H1 (cell line): ENCODE results near the gene NCOA1. TPM values are rescaled to one million over a fixed set of nuclear protein-coding genes. Genes with fewer than 3 reads are reported as not detected.

Experiments used
- CTCF ChIA-PET: fragments of 300-600 bp; sonication (Branson Sonifier 250); formaldehyde crosslinking; loops from one replicate; lab custom pipeline; 2021; ENCODE audit not compliant: partially characterized antibody; lab: Charles Lee
- POLR2A ChIA-PET: fragments of 300-600 bp; sonication (Branson Sonifier 250); formaldehyde crosslinking; loops from one replicate; lab custom pipeline; 2021; ENCODE audit warnings: inconsistent platforms; ENCODE audit not compliant: partially characterized antibody; lab: Charles Lee
- DNase-seq, 2 experiments: peaks; one replicate each; pipeline versions ENCODE4 v3.0.0 to v3.0.0-alpha.2; 2010 to 2022; ENCODE audit warnings: low spot score in 2 of 2, low read depth in 1 of 2, mixed read lengths in 1 of 2
- FAIRE-seq: peaks from 2 replicates; lab custom pipeline; 2011; peaks lifted over from hg19 to GRCh38; lab: Jason Lieb, UNC
- H2AFZ ChIP-seq: 2 replicates; pipeline ENCODE4 v1.8.1; 2012; ENCODE audit warnings: low read length, inconsistent platforms
- H2AK5ac ChIP-seq: 2 replicates; pipeline ENCODE4 v1.6.1; 2013; ENCODE audit warnings: low read depth, low read length
- H2BK120ac ChIP-seq: replicated peaks from 2 replicates; pipeline ENCODE3; 2013; ENCODE audit warnings: low read depth, low read length, inconsistent platforms
- H2BK12ac ChIP-seq: 2 replicates; pipeline ENCODE4 v1.6.1; 2013; ENCODE audit warnings: low read depth, low read length
- H2BK15ac ChIP-seq: 2 replicates; pipeline ENCODE4 v1.6.1; 2013; ENCODE audit warnings: low read length
- H2BK20ac ChIP-seq: 2 replicates; pipeline ENCODE4 v1.6.1; 2013; ENCODE audit warnings: low read length
- H2BK5ac ChIP-seq: 2 replicates; pipeline ENCODE4 v1.6.1; 2013; ENCODE audit warnings: low read depth, low read length
- H3K14ac ChIP-seq: 2 replicates; pipeline ENCODE4 v1.6.1; 2013; ENCODE audit warnings: inconsistent platforms; ENCODE audit not compliant: insufficient read length
- H3K18ac ChIP-seq: 2 replicates; pipeline ENCODE4 v1.6.1; 2013; ENCODE audit warnings: low read length; ENCODE audit errors: extremely low read depth
- H3K23ac ChIP-seq: 2 replicates; pipeline ENCODE4 v1.6.1; 2013; ENCODE audit warnings: inconsistent platforms; ENCODE audit not compliant: insufficient read length
- H3K23me2 ChIP-seq: 2 replicates; pipeline ENCODE4 v1.6.1; 2013; ENCODE audit warnings: low read depth, low read length
- H3K27ac ChIP-seq: 2 replicates; pipeline ENCODE4 v1.6.1; 2011; ENCODE audit warnings: low read depth, low read length, inconsistent platforms
- H3K27me3 ChIP-seq, 4 experiments: replicated peaks in 1 of 4; 1 replicate in 1 of 4; 2 replicates in 3 of 4; pipeline versions ENCODE4 v1.6.1 to v1.8.1; 2011 to 2013; ENCODE audit warnings: low read length in 3 of 4, mild to moderate bottlenecking in 3 of 4, inconsistent platforms in 2 of 4, mixed read lengths in 2 of 4, moderate library complexity in 1 of 4; ENCODE audit not compliant: control insufficient read depth in 3 of 4, insufficient read depth in 3 of 4; ENCODE audit errors: extremely low read depth in 1 of 4
- H3K36me3 ChIP-seq, 4 experiments: 2 replicates each; pipeline versions ENCODE4 v1.6.1 to v1.8.1; 2011 to 2013; ENCODE audit warnings: mild to moderate bottlenecking in 4 of 4, low read length in 3 of 4, moderate library complexity in 2 of 4, control low read depth in 1 of 4, inconsistent platforms in 1 of 4; ENCODE audit not compliant: insufficient read depth in 4 of 4, control insufficient read depth in 2 of 4
- H3K4ac ChIP-seq: replicated peaks from 2 replicates; pipeline ENCODE3; 2013; ENCODE audit warnings: low read length, low read depth, mixed read lengths, inconsistent platforms; ENCODE audit not compliant: insufficient read length
- H3K4me1 ChIP-seq, 4 experiments: replicated peaks in 1 of 4; 1 replicate in 1 of 4; 2 replicates in 3 of 4; pipeline versions ENCODE4 v1.6.1 to v1.8.1; 2011 to 2013; ENCODE audit warnings: low read length in 3 of 4, inconsistent platforms in 2 of 4, mixed read lengths in 1 of 4; ENCODE audit not compliant: insufficient read depth in 4 of 4, control insufficient read depth in 3 of 4
- H3K4me2 ChIP-seq, 2 experiments: 2 replicates each; pipeline versions ENCODE4 v1.6.1 to v1.8.1; 2011 to 2013; ENCODE audit warnings: low read depth in 2 of 2, low read length in 2 of 2, control low read depth in 1 of 2, inconsistent platforms in 1 of 2, mild to moderate bottlenecking in 1 of 2; ENCODE audit not compliant: insufficient read depth in 1 of 2
- H3K4me3 ChIP-seq, 4 experiments: fragments of 200-600, 300-600 bp in 1 of 4; sonication (generic), shearing (Covaris generic), sonication (Bioruptor Twin) in 1 of 4; 2 replicates each; pipeline versions ENCODE4 v1.5.1 to v1.8.1; 2011 to 2016; ENCODE audit warnings: low read length in 4 of 4, low read depth in 3 of 4, control low read depth in 2 of 4, inconsistent platforms in 2 of 4, mild to moderate bottlenecking in 2 of 4, mixed read lengths in 1 of 4, moderate library complexity in 1 of 4; ENCODE audit not compliant: insufficient read depth in 2 of 4; ENCODE audit errors: extremely low read depth in 1 of 4
- H3K56ac ChIP-seq: replicated peaks from 2 replicates; pipeline ENCODE3; 2013; ENCODE audit warnings: low read depth, mild to moderate bottlenecking, mixed read lengths, low read length, inconsistent platforms; ENCODE audit not compliant: insufficient read length
- H3K79me1 ChIP-seq: 2 replicates; pipeline ENCODE4 v1.6.1; 2013; ENCODE audit warnings: low read depth, low read length, control low read depth
- H3K79me2 ChIP-seq, 2 experiments: 2 replicates each; pipeline versions ENCODE4 v1.6.1 to v1.8.1; 2012 to 2013; ENCODE audit warnings: low read length in 2 of 2, mild to moderate bottlenecking in 2 of 2, inconsistent platforms in 1 of 2; ENCODE audit not compliant: insufficient read depth in 2 of 2, control insufficient read depth in 1 of 2
- H3K9ac ChIP-seq, 4 experiments: replicated peaks in 1 of 4; 1 replicate in 1 of 4; 2 replicates in 3 of 4; pipeline versions ENCODE4 v1.6.1 to v1.8.1; 2011 to 2013; ENCODE audit warnings: low read depth in 3 of 4, low read length in 3 of 4, control low read depth in 2 of 4, mild to moderate bottlenecking in 2 of 4, moderate library complexity in 2 of 4, inconsistent platforms in 1 of 4; ENCODE audit errors: extremely low read depth in 1 of 4
- H3K9me3 ChIP-seq, 2 experiments: 2 replicates each; pipeline versions ENCODE4 v1.6.1 to v1.8.1; 2012 to 2013; ENCODE audit warnings: mild to moderate bottlenecking in 2 of 2, moderate library complexity in 2 of 2, control low read depth in 1 of 2, inconsistent platforms in 1 of 2, low read depth in 1 of 2, low read length in 1 of 2, mixed read lengths in 1 of 2; ENCODE audit not compliant: insufficient read depth in 2 of 2
- H4K20me1 ChIP-seq, 2 experiments: replicated peaks in 1 of 2; 2 replicates each; pipeline versions ENCODE3 to v1.8.1; 2011 to 2013; ENCODE audit warnings: inconsistent platforms in 2 of 2, low read length in 2 of 2, mild to moderate bottlenecking in 1 of 2; ENCODE audit not compliant: insufficient read depth in 2 of 2, control insufficient read depth in 1 of 2
- H4K5ac ChIP-seq: 2 replicates; pipeline ENCODE4 v1.6.1; 2013; ENCODE audit warnings: low read length, low read depth, mixed read lengths, inconsistent platforms; ENCODE audit not compliant: insufficient read length
- H4K8ac ChIP-seq: 2 replicates; pipeline ENCODE4 v1.8.0; 2013; ENCODE audit warnings: mild to moderate bottlenecking, moderate library complexity, low read length, inconsistent platforms; ENCODE audit not compliant: insufficient read depth; ENCODE audit errors: extremely low read depth
- H4K91ac ChIP-seq: replicated peaks from 2 replicates; pipeline ENCODE3; 2013; ENCODE audit warnings: low read length, mixed read lengths, inconsistent platforms; ENCODE audit not compliant: insufficient read length
- CBX8 ChIP-seq: fragments of 300-800, 300-1000 bp; sonication (generic); IDR thresholded peaks from 2 replicates; pipeline ENCODE4 v1.7.1; 2016; ENCODE audit warnings: low read depth, low read length, borderline replicate concordance
- FOSL1 ChIP-seq: IDR thresholded peaks from 2 replicates; pipeline ENCODE4 v1.6.1; 2011; ENCODE audit warnings: mild to moderate bottlenecking, low read depth, low read length, moderate library complexity; ENCODE audit not compliant: insufficient read depth
- HDAC2 ChIP-seq, 2 experiments: fragments of 300-600 bp in 1 of 2; sonication (generic) in 1 of 2; IDR thresholded peaks; 2 replicates each; pipeline ENCODE4 v1.6.1; 2011 to 2012; ENCODE audit warnings: low read depth in 2 of 2, low read length in 2 of 2, mild to moderate bottlenecking in 2 of 2, moderate library complexity in 2 of 2, borderline replicate concordance in 1 of 2, inconsistent platforms in 1 of 2
- JUN ChIP-seq: IDR thresholded peaks from 2 replicates; pipeline ENCODE4 v1.6.1; 2011; ENCODE audit warnings: low read depth, mild to moderate bottlenecking, improper control_type of control experiment, low read length
- KDM1A ChIP-seq: fragments of 200-600, 300-600 bp; sonication (generic); IDR thresholded peaks from 2 replicates; pipeline ENCODE4 v1.7.1; 2016; ENCODE audit warnings: mild to moderate bottlenecking, low read length, borderline replicate concordance
- KDM5A ChIP-seq: fragments of 200-600 bp; IDR thresholded peaks from 2 replicates; pipeline ENCODE4 v1.7.1; 2012; ENCODE audit warnings: mild to moderate bottlenecking, low read length, inconsistent platforms, mixed read lengths
- POLR2A ChIP-seq, 2 experiments: IDR thresholded peaks; 1 replicate in 1 of 2; 2 replicates in 1 of 2; pipeline ENCODE4 v1.6.1; 2011; ENCODE audit warnings: low read depth in 2 of 2, low read length in 2 of 2, mild to moderate bottlenecking in 2 of 2; ENCODE audit errors: control extremely low read depth in 1 of 2
- RNF2 ChIP-seq: fragments of 200-900, 300-1000 bp; sonication (generic); IDR thresholded peaks from 2 replicates; pipeline ENCODE4 v1.7.1; 2016; ENCODE audit warnings: borderline replicate concordance, low read depth, mild to moderate bottlenecking, antibody characterized with exemption, low read length; ENCODE audit not compliant: poor library complexity, severe bottlenecking; ENCODE audit errors: missing control alignments
- SAP30 ChIP-seq: fragments of 300-600 bp; sonication (generic); IDR thresholded peaks from 2 replicates; pipeline ENCODE4 v1.7.1; 2012; ENCODE audit warnings: low read length, moderate library complexity, mild to moderate bottlenecking, inconsistent platforms; ENCODE audit not compliant: insufficient read depth, insufficient replicate concordance
- SP1 ChIP-seq: IDR thresholded peaks from 2 replicates; pipeline ENCODE4 v1.6.1; 2011; ENCODE audit warnings: low read depth, low read length
- TBP ChIP-seq: IDR thresholded peaks from 2 replicates; pipeline ENCODE4 v1.6.1; 2011; ENCODE audit warnings: low read depth, low read length, improper control_type of control experiment
- TEAD4 ChIP-seq: IDR thresholded peaks from 2 replicates; pipeline ENCODE4 v1.6.1; 2012; ENCODE audit warnings: low read depth, low read length, inconsistent platforms, mixed read lengths
- YY1 ChIP-seq: IDR thresholded peaks from 2 replicates; pipeline ENCODE4 v1.6.1; 2011; ENCODE audit warnings: low read depth, mild to moderate bottlenecking, low read length
- ZNF274 ChIP-seq: IDR thresholded peaks from 2 replicates; pipeline ENCODE4 v1.7.0; 2012; ENCODE audit warnings: low read length, borderline replicate concordance; ENCODE audit errors: extremely low read depth
- WGBS, 2 experiments: shearing (Covaris generic) in 1 of 2; methylation state at CpG; one replicate each; pipeline versions ENCODE4 v1.1.6 to v1.1.7; 2013 to 2015; ENCODE audit warnings: low lambda C conversion rate in 2 of 2, mixed read lengths in 2 of 2, inconsistent platforms in 1 of 2, low coverage in 1 of 2, missing lambda C conversion rate in 1 of 2; ENCODE audit not compliant: insufficient replicate concordance in 2 of 2, insufficient coverage in 1 of 2, insufficient read length in 1 of 2; ENCODE audit errors: extremely low coverage in 1 of 2, missing lambda C conversion rate in 1 of 2; 5-methylcytosine and 5-hydroxymethylcytosine counted together
- polyA plus RNA-seq, 7 experiments: library from polyadenylated mRNA; depleted of rRNA in 3 of 7; stranded (reverse) in 5 of 7; unstranded in 2 of 7; fragments of >200 nt in 5 of 7; fragments of 200-250 nt in 2 of 7; gene quantifications; 1 replicate in 5 of 7; 2 replicates in 1 of 7; 4 replicates in 1 of 7; pipeline versions ENCODE4 v1.2.1 to v1.2.3, GENCODE V29; 2011 to 2013; ENCODE audit warnings: missing spikeins in 2 of 7, mixed read lengths in 2 of 7
- total RNA-seq: library from RNA; stranded (reverse); fragmentation: NEBNext Ultra II Directional; extraction: Animal tissue kit (Norgen Biotek cat#: 25700); gene quantifications from 2 replicates; pipeline ENCODE4 v1.2.1, GENCODE V29; 2021

Gene NCOA1
- total and polyA plus RNA-seq, 2 of the 8 experiments (the other 6 are each of a cell fraction or from before 2014, with no cell fraction given), result 12.8 to 17.9 TPM

- no peak overlapping the region for H3K14ac ChIP-seq
- no peak overlapping the region for H2AFZ ChIP-seq
- no peaks in the 10 kb centered on the region for H3K79me1 ChIP-seq
- CTCF ChIA-PET, result no interaction called here
- H4K8ac ChIP-seq, result no peak overlapping the region
- H3K9ac ChIP-seq, result no peak overlapping the region
- no peak overlapping the region for H2BK5ac ChIP-seq
- H4K20me1 ChIP-seq, result no peaks in the 10 kb centered on the region
- no peak overlapping the region for H2BK12ac ChIP-seq
- H3K4ac ChIP-seq, result no peak overlapping the region
- H3K56ac ChIP-seq, result no peak overlapping the region
- H2AK5ac ChIP-seq, result no peak overlapping the region
- FAIRE-seq (no peak), DNase-seq (no peak)
- H3K18ac ChIP-seq, result no peak overlapping the region
- H3K23me2 ChIP-seq, result no peaks in the 10 kb centered on the region
- 93% methylated on average over 3 of the region's 3 CpGs; no CpG with 5 or more reads in 1 of the 2 experiments for WGBS, 2 experiments
- POLR2A ChIA-PET, result no interaction called here
- H2BK15ac ChIP-seq, result no peak overlapping the region
- no peak overlapping the region for H3K27ac ChIP-seq
- H3K4me1 ChIP-seq, result no peaks in the 10 kb centered on the region
- TF ChIP-seq ZNF274 (no peak), TEAD4 (no peak), YY1 (no peak), FOSL1 (no peak), HDAC2 (IDR thresholded peaks at IDR 0.05; ENCODE audit: borderline replicate concordance in 1 of 2, low read depth in 2 of 2, low read length in 2 of 2) (no peak), CBX8 (no peak), KDM5A (no peak), SP1 (no peak), POLR2A (IDR thresholded peaks at IDR 0.05; ENCODE audit: control extremely low read depth in 1 of 2, low read depth in 2 of 2, low read length in 2 of 2) (no peak), TBP (no peak), JUN (no peak), SAP30 (no peak), RNF2 (no peak), KDM1A (no peak)
- no peaks in the 10 kb centered on the region for H3K79me2 ChIP-seq
- no peak overlapping the region for H3K4me3 ChIP-seq
- no peak overlapping the region for H3K4me2 ChIP-seq
- H3K27me3 ChIP-seq, result no peaks in the 10 kb centered on the region
- H3K36me3 ChIP-seq, result peaks cover 0 to 5% (median 2%) of the 10 kb centered on the region in 4 experiments; a peak in 3 of 8 replicates
- H2BK120ac ChIP-seq, result no peak overlapping the region
- no peak overlapping the region for H2BK20ac ChIP-seq
- no peaks in the 10 kb centered on the region for H3K9me3 ChIP-seq
- H4K91ac ChIP-seq, result no peak overlapping the region
- no peak overlapping the region for H4K5ac ChIP-seq
- H3K23ac ChIP-seq, result no peak overlapping the region
Observed at GRCh38 chr2:24743924-24744323, 252.9 kb downstream of the NCOA1 start.
